ENCODE data around the gene FHIT.

DNA sequence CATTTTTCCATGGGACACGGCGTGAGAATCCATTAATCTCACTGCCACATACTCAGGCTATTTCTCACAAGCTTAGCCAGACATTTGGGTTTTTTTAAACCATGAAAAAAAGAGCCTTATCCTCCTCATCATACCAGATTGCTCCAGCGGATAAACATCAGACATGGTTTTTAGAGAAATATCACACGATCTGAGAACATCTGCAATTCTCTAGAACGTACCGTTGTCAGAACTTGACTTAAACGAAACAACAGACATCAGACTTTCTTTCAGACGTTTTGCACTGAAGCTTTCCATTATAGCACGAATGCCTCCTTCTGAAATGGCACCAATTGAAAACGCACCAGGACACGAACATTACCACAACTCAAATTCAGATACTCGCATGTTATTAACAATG, 1457.3 kb downstream of the FHIT start:
- TF ChIP-seq, protein P1, sequence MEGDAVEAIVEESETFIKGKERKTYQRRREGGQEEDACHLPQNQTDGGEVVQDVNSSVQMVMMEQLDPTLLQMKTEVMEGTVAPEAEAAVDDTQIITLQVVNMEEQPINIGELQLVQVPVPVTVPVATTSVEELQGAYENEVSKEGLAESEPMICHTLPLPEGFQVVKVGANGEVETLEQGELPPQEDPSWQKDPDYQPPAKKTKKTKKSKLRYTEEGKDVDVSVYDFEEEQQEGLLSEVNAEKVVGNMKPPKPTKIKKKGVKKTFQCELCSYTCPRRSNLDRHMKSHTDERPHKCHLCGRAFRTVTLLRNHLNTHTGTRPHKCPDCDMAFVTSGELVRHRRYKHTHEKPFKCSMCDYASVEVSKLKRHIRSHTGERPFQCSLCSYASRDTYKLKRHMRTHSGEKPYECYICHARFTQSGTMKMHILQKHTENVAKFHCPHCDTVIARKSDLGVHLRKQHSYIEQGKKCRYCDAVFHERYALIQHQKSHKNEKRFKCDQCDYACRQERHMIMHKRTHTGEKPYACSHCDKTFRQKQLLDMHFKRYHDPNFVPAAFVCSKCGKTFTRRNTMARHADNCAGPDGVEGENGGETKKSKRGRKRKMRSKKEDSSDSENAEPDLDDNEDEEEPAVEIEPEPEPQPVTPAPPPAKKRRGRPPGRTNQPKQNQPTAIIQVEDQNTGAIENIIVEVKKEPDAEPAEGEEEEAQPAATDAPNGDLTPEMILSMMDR (IDR thresholded peaks at IDR 0.05): no peak
- no peak for TF ChIP-seq EP300 (IDR thresholded peaks at IDR 0.05)
- no peak for TF ChIP-seq POLR2A (IDR thresholded peaks at IDR 0.05)

Data from ovary (tissue), 3 donors.